Activated B cell treated with CpG ODN at 0.5 μM for 24 hours (primary cell): ENCODE measurements around the gene LARP4B. TPM values are rescaled to one million over a fixed set of nuclear protein-coding genes. Genes with fewer than 3 reads are reported as not detected.
"Not testable (repeated sequence)": the region's sequence is repeated elsewhere in the genome, so short reads cannot be mapped to it uniquely, and the experiment has no call there.

Experiments
- ATAC-seq: fragments of 200-7000 bp; cut with Tn5 transposase; one replicate; pipeline ENCODE4 v1.10.0; 2021; ENCODE audit warnings: low read depth, mild to moderate bottlenecking, moderate library complexity
- CTCF ChIA-PET: fragments of 350-600 bp; sonication (Branson Sonifier 250); formaldehyde crosslinking; loops from one replicate; lab custom pipeline; 2021; ENCODE audit warnings: antibody characterized with exemption; lab: Charles Lee
- POLR2A ChIA-PET: fragments of 350-600 bp; sonication (Branson Sonifier 250); formaldehyde crosslinking; loops from one replicate; lab custom pipeline; 2021; ENCODE audit warnings: antibody characterized with exemption; lab: Charles Lee
- DNase-seq: peaks from one replicate; pipeline ENCODE4 v3.0.0; 2022
- H3K27ac Mint-ChIP-seq: one replicate; pipeline ENCODE4 v1.8.0; 2020; ENCODE audit warnings: mixed read lengths
- H3K27me3 Mint-ChIP-seq: one replicate; pipeline ENCODE4 v1.8.0; 2021; ENCODE audit warnings: mixed read lengths
- H3K36me3 Mint-ChIP-seq: one replicate; pipeline ENCODE4 v1.8.0; 2021; ENCODE audit warnings: low read depth, mixed read lengths
- H3K4me1 Mint-ChIP-seq: one replicate; pipeline ENCODE4 v1.8.0; 2021; ENCODE audit warnings: mixed read lengths
- H3K4me3 Mint-ChIP-seq: one replicate; pipeline ENCODE4 v1.8.0; 2020; ENCODE audit warnings: mild to moderate bottlenecking, mixed read lengths
- H3K9me3 Mint-ChIP-seq: one replicate; pipeline ENCODE4 v1.8.0; 2020; ENCODE audit warnings: mixed read lengths
- CTCF ChIP-seq: fragments of 200-600 bp; IDR thresholded peaks from one replicate; pipeline ENCODE4 v1.8.0; 2022; ENCODE audit warnings: antibody characterized with exemption, mild to moderate bottlenecking
- intact Hi-C: fragments of 100-400 bp; cut with micrococcal nuclease; formaldehyde crosslinking; loops from one replicate; pipeline ENCODE4 v1.15.1; 2024
- total RNA-seq: library from RNA; stranded (reverse); gene quantifications from 2 replicates; pipeline ENCODE4 v1.2.3, GENCODE V29; 2022

Gene LARP4B
- total RNA-seq, 1 donor from 2014 or later, result 103 TPM

- peaks cover 1% of the 10 kb centered on the region for H3K27me3 Mint-ChIP-seq
- peaks cover 21% of the 10 kb centered on the region for H3K9me3 Mint-ChIP-seq
- no peak for TF ChIP-seq CTCF
- no peaks in the 10 kb centered on the region for H3K36me3 Mint-ChIP-seq
- H3K4me1 Mint-ChIP-seq, result no peaks in the 10 kb centered on the region
- no peak overlapping the region for H3K27ac Mint-ChIP-seq
- ATAC-seq (no peak), DNase-seq (no peak)
- POLR2A ChIA-PET, result no interaction called here
- intact Hi-C loops, result no loop called here
- CTCF ChIA-PET, result no interaction called here
- no peak overlapping the region for H3K4me3 Mint-ChIP-seq
These were observed 160.5 kb downstream of the LARP4B start for GRCh38 chr10:770975-771374.

- DNase-seq, H3K27ac Mint-ChIP-seq, H3K4me1 Mint-ChIP-seq, H3K4me3 Mint-ChIP-seq, POLR2A ChIA-PET, CTCF ChIA-PET, H3K27me3 Mint-ChIP-seq, intact Hi-C loops, H3K36me3 Mint-ChIP-seq, ATAC-seq: not testable (repeated sequence)
- peaks cover 21% of the 10 kb centered on the region for H3K9me3 Mint-ChIP-seq
These were observed 161.3 kb downstream of the LARP4B start for GRCh38 chr10:770048-770712.

GRCh38 chr10:767794-768193 lies 163.7 kb downstream of the LARP4B start:
- POLR2A ChIA-PET, result no interaction called here
- DNase-seq (no peak), ATAC-seq (no peak)
- H3K36me3 Mint-ChIP-seq, result no peaks in the 10 kb centered on the region
- intact Hi-C loops, result no loop called here
- peaks cover 9% of the 10 kb centered on the region for H3K27me3 Mint-ChIP-seq
- H3K4me3 Mint-ChIP-seq, result no peak overlapping the region
- CTCF ChIA-PET, result no interaction called here
- H3K9me3 Mint-ChIP-seq, result peaks cover 35% of the 10 kb centered on the region
- H3K4me1 Mint-ChIP-seq, result no peaks in the 10 kb centered on the region
- TF ChIP-seq CTCF, result no peak
- no peak overlapping the region for H3K27ac Mint-ChIP-seq

- CTCF ChIA-PET, result no interaction called here
- Mint-ChIP-seq H3K27ac (no peak overlapping the region), H3K4me1 (no peaks in the 10 kb centered on the region), H3K9me3 (peaks cover 40% of the 10 kb centered on the region), H3K36me3 (peaks cover 2% of the 10 kb centered on the region), H3K27me3 (peaks cover 15% of the 10 kb centered on the region), H3K4me3 (no peak overlapping the region)
- DNase-seq (no peak), ATAC-seq (no peak)
- POLR2A ChIA-PET, result no interaction called here
- intact Hi-C loops, result no loop called here
- TF ChIP-seq CTCF, result no peak
These were observed 164.3 kb downstream of the LARP4B start for GRCh38 chr10:767211-767610.

GRCh38 chr10:761376-761775 lies 170.1 kb downstream of the LARP4B start:
- intact Hi-C loops, result no loop called here

More at GRCh38 chr10:761376-761775, 170.1 kb downstream of the LARP4B start:
- Mint-ChIP-seq H3K27me3 (peaks cover 23% of the 10 kb centered on the region), H3K36me3 (peaks cover 2% of the 10 kb centered on the region), H3K4me3 (no peak overlapping the region), H3K9me3 (peaks cover 37% of the 10 kb centered on the region), H3K27ac (no peak overlapping the region), H3K4me1 (no peaks in the 10 kb centered on the region)
- no peak for ATAC-seq
- DNase-seq, result no peak
- CTCF ChIA-PET, result no interaction called here
- no peak for TF ChIP-seq CTCF
- POLR2A ChIA-PET, result no interaction called here
